Duodenal mucosa (tissue), 2 donors: ENCODE data around the gene HSCB.

ENCODE experiments used
- H3K27ac ChIP-seq: one replicate; pipeline ENCODE4 v1.7.0; 2013; ENCODE audit warnings: low read depth, low read length
- H3K27me3 ChIP-seq, 2 donors: one replicate each; pipeline ENCODE4 v1.7.0; 2013; ENCODE audit warnings: low read length in 2 of 2, control low read depth in 1 of 2; ENCODE audit not compliant: insufficient read depth in 2 of 2, control insufficient read depth in 1 of 2
- H3K36me3 ChIP-seq, 2 donors: one replicate each; pipeline ENCODE4 v1.7.0; 2013; ENCODE audit warnings: low read length in 2 of 2, control low read depth in 1 of 2; ENCODE audit not compliant: insufficient read depth in 2 of 2, control insufficient read depth in 1 of 2
- H3K4me1 ChIP-seq, 2 donors: one replicate each; pipeline ENCODE4 v1.7.0; 2013; ENCODE audit warnings: low read length in 2 of 2, control low read depth in 1 of 2; ENCODE audit not compliant: insufficient read depth in 2 of 2, control insufficient read depth in 1 of 2
- H3K4me3 ChIP-seq, 2 donors: one replicate each; pipeline ENCODE4 v1.7.0; 2013; ENCODE audit warnings: low read length in 2 of 2, low read depth in 1 of 2
- H3K9ac ChIP-seq, 2 donors: one replicate each; pipeline ENCODE4 v1.7.0; 2013; ENCODE audit warnings: low read length in 2 of 2, low read depth in 1 of 2
- H3K9me3 ChIP-seq, 2 donors: one replicate each; pipeline ENCODE4 v1.7.0; 2013; ENCODE audit warnings: low read length in 2 of 2, control low read depth in 1 of 2; ENCODE audit not compliant: control insufficient read depth in 1 of 2

The HSCB gene

DNA sequence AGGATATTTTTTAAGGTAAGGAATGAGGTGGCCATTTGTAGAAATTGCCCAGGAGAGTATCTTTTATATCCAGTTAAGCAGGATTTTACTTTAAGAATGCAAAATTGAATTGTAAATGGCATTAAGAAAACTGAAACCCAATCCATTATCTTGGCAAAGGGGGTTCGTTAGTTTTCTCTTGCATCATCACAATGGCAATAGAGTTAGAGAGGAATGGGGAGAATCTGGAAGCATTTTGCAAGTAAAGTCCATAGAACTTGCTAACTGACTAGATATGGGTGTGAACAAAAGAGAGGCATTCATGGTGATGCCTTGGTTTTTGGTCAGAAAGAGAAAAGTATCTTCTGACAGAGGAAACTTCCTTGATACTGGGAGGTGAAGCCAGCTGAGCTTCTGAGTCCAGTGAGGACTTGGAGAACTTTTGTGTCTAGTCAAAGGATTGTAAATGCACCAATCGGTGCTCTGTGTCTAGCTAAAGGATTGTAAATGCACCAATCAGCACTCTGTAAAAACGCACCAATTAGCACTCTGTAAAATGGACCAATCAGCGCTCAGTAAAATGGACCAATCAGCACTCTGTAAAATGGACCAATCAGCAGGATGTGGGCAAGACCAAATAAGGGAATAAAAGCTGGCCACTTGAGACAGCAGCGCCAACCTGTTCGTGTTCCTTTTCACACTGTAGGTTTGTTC, 27.0 kb downstream of the HSCB start:
- H3K9me3 ChIP-seq: no peaks in the 10 kb centered on the region

DNA sequence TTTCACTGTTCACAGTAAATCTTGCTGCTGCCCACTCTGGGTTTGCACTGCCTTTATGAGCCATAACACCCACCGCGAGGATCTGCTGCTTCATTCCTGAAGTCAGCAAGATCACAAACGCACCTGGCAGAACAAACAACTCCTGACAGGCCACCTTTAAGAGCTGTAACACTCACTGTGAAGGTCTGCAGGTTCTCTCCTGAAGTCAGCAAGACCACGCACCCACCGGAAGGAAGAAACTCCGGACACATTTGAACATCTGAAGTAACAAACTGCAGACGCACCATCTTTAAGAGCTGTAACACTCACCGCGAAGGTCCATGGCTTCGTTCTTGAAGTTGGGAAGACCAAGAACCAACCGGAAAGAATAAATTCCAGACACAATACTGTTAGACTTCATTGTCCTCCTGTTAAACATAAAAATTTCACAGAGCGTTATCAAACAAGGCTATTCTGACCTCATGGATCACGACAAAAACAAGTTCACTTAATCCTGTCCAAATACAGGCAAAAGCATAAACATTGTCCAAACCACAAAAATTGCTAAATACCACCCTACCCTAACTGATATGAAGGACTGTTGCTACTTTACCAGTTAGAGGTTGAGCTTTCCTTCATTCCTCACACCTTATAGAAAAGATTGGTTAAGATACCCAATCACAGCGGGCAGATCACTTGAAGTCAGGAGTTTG, 27.7 kb downstream of the HSCB start:
- no peaks in the 10 kb centered on the region for H3K9me3 ChIP-seq
- no peaks in the 10 kb centered on the region for H3K27me3 ChIP-seq
- H3K4me1 ChIP-seq: peaks cover 0 to 4% of the 10 kb centered on the region in 2 donors
- no peak overlapping the region for H3K4me3 ChIP-seq
- H3K9ac ChIP-seq: no peak overlapping the region
- H3K27ac ChIP-seq: no peak overlapping the region
- no peaks in the 10 kb centered on the region for H3K36me3 ChIP-seq

More for the DNA sequence above, 27.0 kb downstream of the HSCB start:
- H3K27ac ChIP-seq: no peak overlapping the region
- H3K4me3 ChIP-seq: no peak overlapping the region
- no peaks in the 10 kb centered on the region for H3K36me3 ChIP-seq
- H3K4me1 ChIP-seq: peaks cover 0 to 4% of the 10 kb centered on the region in 2 donors
- H3K27me3 ChIP-seq: no peaks in the 10 kb centered on the region
- no peak overlapping the region for H3K9ac ChIP-seq

GRCh38 chr22:28771195-28771791, 29.5 kb downstream of the HSCB start:
- H3K9ac ChIP-seq: no peak overlapping the region
- H3K36me3 ChIP-seq: peaks cover 0 to 10% of the 10 kb centered on the region in 2 donors
- no peaks in the 10 kb centered on the region for H3K27me3 ChIP-seq
- H3K4me3 ChIP-seq: no peak overlapping the region
- no peaks in the 10 kb centered on the region for H3K9me3 ChIP-seq
- H3K4me1 ChIP-seq: peaks cover 0 to 6% of the 10 kb centered on the region in 2 donors
- H3K27ac ChIP-seq: no peak overlapping the region

DNA sequence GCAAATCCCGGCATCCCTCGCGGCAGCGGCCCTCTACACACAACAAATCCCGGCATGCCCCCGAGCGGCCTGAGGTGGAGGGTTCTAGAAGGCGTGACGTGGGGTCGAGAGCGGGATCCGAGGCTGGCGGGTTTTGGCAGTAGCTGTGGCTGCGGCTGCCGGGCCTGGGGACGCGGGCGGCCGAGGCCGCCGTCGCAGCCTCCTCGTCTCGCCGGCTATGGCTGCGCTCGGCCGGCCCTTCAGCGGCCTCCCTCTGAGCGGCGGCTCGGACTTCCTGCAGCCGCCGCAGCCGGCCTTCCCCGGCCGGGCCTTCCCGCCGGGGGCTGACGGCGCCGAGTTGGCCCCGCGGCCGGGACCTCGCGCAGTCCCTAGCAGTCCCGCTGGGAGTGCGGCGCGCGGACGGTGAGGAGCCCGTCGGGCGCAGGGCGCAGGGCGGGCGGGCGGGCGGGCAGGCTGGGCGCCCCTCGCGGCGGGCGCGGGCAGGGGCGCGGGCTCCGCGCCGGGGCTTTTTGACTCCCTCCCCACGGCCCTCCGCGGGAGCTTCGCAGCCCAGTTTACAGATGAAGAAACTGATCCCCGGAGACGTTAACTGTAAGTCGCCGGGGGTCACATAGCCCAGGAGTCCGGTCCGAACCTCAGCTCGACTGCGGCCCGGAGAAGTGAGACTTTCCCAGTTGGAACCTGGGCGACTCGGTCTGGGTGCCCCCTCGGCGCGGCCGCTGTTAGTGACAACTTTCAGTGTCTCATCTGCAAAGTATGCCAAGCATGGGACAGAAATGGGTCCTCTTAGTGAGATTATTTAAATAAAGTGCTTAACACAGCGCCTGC, 31.0 kb downstream of the HSCB start, which contains the start of gene CCDC117:
TSS of gene CCDC117 (plus strand) at position 63 of the 828 bp plus-strand sequence. CDS start at position 218, 155 bp downstream.
- Histone ChIP-seq H3K27ac (peak within 1 kb of the TSS; percentile 93), H3K27me3 (no peaks in the 10 kb centered on the region), H3K9ac (peak within 1 kb of the TSS; percentile 75 to 76), H3K4me1 (peaks cover 0 to 8% of the 10 kb centered on the region in 2 donors), H3K36me3 (peaks cover 0 to 17% of the 10 kb centered on the region in 2 donors), H3K4me3 (peak within 1 kb of the TSS; percentile 73 to 81), H3K9me3 (no peaks in the 10 kb centered on the region)

GRCh38 chr22:28773461-28773867, 31.6 kb downstream of the HSCB start:
- peak overlapping the region; percentile 75 to 76 for H3K9ac ChIP-seq

DNA sequence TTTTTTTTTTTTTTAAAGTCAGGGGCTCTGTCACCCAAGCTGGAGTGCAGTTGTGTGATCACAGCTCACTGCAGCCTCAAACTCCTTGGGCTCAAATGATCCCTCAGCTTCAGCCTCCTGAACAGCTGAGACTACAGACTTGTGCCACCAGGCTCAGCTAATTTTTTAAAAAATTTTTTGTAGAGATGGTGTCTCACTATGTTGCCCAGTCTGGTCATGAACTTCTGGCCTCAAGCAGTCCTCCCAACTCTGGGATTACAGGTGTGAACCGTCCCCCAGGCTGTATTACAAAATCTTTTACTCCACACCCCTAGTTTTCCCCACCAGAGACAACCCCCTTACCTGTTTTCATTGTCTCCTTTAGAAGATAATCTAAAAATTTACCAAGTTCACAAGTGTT, 32.5 kb downstream of the HSCB start:
- Histone ChIP-seq H3K27ac (no peak overlapping the region), H3K9me3 (no peaks in the 10 kb centered on the region), H3K9ac (no peak overlapping the region), H3K4me3 (no peak overlapping the region), H3K36me3 (peaks cover 0 to 18% of the 10 kb centered on the region in 2 donors), H3K27me3 (no peaks in the 10 kb centered on the region), H3K4me1 (peaks cover 3 to 8% of the 10 kb centered on the region in 2 donors)

More at GRCh38 chr22:28773461-28773867, 31.6 kb downstream of the HSCB start:
- Histone ChIP-seq H3K4me3 (peak overlapping the region; percentile 73 to 81), H3K36me3 (peaks cover 0 to 18% of the 10 kb centered on the region in 2 donors), H3K27ac (peak overlapping the region; percentile 63), H3K27me3 (no peaks in the 10 kb centered on the region), H3K9me3 (no peaks in the 10 kb centered on the region), H3K4me1 (peaks cover 0 to 8% of the 10 kb centered on the region in 2 donors)

DNA sequence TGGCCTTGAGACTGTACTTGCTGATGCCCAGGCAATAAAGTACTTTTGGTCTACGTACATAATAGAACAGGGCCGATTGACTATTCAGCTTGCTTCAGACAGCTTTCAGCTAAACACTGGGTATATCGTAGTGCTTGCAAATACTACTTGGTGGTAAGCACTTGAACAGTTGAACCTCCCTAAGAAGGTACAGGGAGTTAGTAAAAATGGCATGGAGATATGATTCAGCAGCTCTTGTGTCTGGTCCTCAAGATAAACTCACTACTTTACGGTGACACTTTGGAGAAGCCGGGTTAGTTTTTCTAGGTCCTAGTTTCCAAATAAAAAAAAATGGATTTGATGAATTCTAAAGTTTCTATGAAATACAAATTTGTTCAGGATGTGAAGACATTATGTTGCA, 38.0 kb downstream of the HSCB start:
- Histone ChIP-seq H3K36me3 (peaks cover 7 to 40% of the 10 kb centered on the region in 2 donors), H3K4me1 (peaks cover 22 to 26% of the 10 kb centered on the region in 2 donors), H3K27ac (no peak overlapping the region)

DNA sequence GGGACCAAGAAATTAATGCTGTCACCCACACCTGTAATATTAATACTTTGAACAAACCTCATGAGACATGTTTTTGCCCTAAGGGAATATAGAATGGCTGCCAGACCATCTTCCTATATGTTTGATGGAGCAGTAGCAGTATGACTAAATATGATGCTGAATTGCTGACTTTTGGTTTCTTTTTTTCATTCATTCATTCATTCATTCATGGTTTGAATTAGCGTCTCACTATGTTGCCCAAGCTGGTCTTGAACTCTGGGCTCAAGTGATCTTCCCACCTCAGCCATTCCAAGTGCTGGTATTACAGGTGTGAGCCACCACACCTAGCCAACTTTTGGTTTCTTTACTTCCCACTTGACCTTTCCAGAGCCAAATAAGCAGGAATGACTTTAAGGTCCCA, 38.5 kb downstream of the HSCB start:
- Histone ChIP-seq H3K27ac (no peak overlapping the region), H3K36me3 (peaks cover 7 to 43% of the 10 kb centered on the region in 2 donors), H3K4me3 (no peak overlapping the region), H3K4me1 (peaks cover 26% of the 10 kb centered on the region in 2 donors), H3K9ac (no peak overlapping the region), H3K9me3 (no peaks in the 10 kb centered on the region), H3K27me3 (no peaks in the 10 kb centered on the region)

More for the DNA sequence above, 38.0 kb downstream of the HSCB start:
- Histone ChIP-seq H3K9ac (no peak overlapping the region), H3K9me3 (no peaks in the 10 kb centered on the region), H3K27me3 (no peaks in the 10 kb centered on the region), H3K4me3 (no peak overlapping the region)

DNA sequence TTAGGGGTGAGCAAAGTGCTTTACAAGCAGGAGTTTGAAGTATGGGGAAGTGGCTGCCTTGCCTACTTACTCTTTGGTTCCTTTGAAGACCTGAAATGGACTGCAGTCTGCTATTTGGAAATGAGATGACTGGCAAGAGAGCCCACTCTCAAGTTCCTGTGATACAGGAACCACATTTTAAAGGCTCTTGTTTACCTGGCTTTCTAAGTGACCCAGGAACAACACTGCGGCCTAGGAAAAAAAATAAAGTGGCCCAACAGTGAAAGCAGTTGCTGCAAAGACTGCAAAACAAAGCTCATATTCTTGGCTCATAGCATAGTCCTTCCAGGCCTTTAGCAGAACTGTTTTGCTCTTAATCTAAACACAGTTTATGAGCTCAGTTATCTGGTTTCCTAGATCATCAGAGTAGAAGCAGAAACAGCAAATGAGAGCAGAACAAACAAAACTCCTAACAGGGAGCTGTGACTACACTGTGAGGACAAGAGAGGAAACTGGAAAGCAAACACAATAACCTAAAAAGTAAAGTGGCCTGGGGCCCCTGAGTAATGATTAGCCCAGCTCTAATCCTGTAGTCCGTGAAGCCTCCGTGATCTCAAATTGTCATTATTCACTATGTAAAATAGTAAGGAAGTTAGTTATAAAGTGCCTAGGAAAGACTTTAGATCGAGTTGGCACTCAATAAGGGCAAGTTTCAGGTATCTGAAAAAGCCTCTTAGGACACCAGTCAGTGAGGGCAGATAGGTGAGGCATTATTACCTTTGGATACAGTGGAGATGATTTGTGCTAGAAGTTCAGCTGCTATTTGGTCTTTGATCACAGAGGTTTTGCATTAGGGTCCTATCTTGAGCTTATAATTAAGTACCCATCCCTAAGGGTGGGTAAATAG, 42.2 kb downstream of the HSCB start:
- H3K27me3 ChIP-seq: no peaks in the 10 kb centered on the region
- H3K4me1 ChIP-seq: peaks cover 22 to 23% of the 10 kb centered on the region in 2 donors
- H3K36me3 ChIP-seq: peaks cover 15 to 46% of the 10 kb centered on the region in 2 donors
- H3K9me3 ChIP-seq: no peaks in the 10 kb centered on the region
- peak overlapping the region in 1 of 2 donors; percentile 21 for H3K9ac ChIP-seq
- peak overlapping the region; percentile 30 for H3K27ac ChIP-seq
- no peak overlapping the region for H3K4me3 ChIP-seq
